K562 (cell line): Measurements from ENCODE around the gene CLEC3B. TPM values are rescaled to one million over a fixed set of nuclear protein-coding genes. Genes with fewer than 3 reads are reported as not detected.

Source experiments
- ARID1B ChIP-seq: fragments of 450-650 bp; IDR thresholded peaks from 2 replicates; pipeline ENCODE4 v1.6.1; 2016; ENCODE audit warnings: antibody characterized with exemption, mild to moderate bottlenecking, inconsistent platforms
- ATF7 ChIP-seq: fragments of 450-650 bp; IDR thresholded peaks from 2 replicates; pipeline ENCODE4 v1.7.1; 2014; ENCODE audit warnings: mild to moderate bottlenecking, moderate library complexity
- CTCFL ChIP-seq: IDR thresholded peaks from 2 replicates; pipeline ENCODE4 v1.6.1; 2011; ENCODE audit warnings: borderline replicate concordance, low read depth, mild to moderate bottlenecking, moderate library complexity, low read length; ENCODE audit not compliant: insufficient read depth, poor library complexity, severe bottlenecking
- E2F4 ChIP-seq: sonication (generic); formaldehyde crosslinking; IDR thresholded peaks from 2 replicates; pipeline ENCODE4 v1.8.0; 2022; ENCODE audit warnings: mild to moderate bottlenecking, low read depth, missing genetic modification reagents
- E2F5 ChIP-seq: sonication (generic); formaldehyde crosslinking; IDR thresholded peaks from 2 replicates; pipeline ENCODE4 v1.8.0; 2022; ENCODE audit warnings: mild to moderate bottlenecking, missing genetic modification reagents
- E2F6 ChIP-seq, 2 experiments: IDR thresholded peaks; 2 replicates each; pipeline ENCODE4 v1.6.1; 2011; ENCODE audit warnings: borderline replicate concordance in 1 of 2, control low read depth in 1 of 2, low read depth in 1 of 2, low read length in 1 of 2, mild to moderate bottlenecking in 1 of 2, mixed read lengths in 1 of 2, moderate library complexity in 1 of 2; ENCODE audit not compliant: insufficient read depth in 1 of 2, insufficient read length in 1 of 2, poor library complexity in 1 of 2, severe bottlenecking in 1 of 2; ENCODE audit errors: extremely low read depth in 1 of 2
- GABPB2 ChIP-seq: fragments of 250-450 bp; sonication (Bioruptor Pico); conservative IDR thresholded peaks from 2 replicates; pipeline ENCODE4 v1.5.1; 2021; ENCODE audit warnings: mild to moderate bottlenecking
- MAFK ChIP-seq: IDR thresholded peaks from 2 replicates; pipeline ENCODE4 v1.6.1; 2011; ENCODE audit warnings: low read length, improper control_type of control experiment
- NFYB ChIP-seq: IDR thresholded peaks from 2 replicates; pipeline ENCODE4 v1.6.1; 2011; ENCODE audit warnings: mild to moderate bottlenecking, moderate library complexity; ENCODE audit not compliant: insufficient read length; ENCODE audit errors: extremely low read depth
- POLR2H ChIP-seq: IDR thresholded peaks from 2 replicates; pipeline ENCODE4 v1.6.1; 2016; ENCODE audit warnings: missing genetic modification characterization, low read depth, mild to moderate bottlenecking, control low read depth, missing compliant biosample characterization, moderate library complexity
- SETDB1 ChIP-seq: IDR thresholded peaks from one replicate; pipeline ENCODE4 v1.6.1; 2012; ENCODE audit warnings: low read length, control low read depth, inconsistent platforms
- SIN3B ChIP-seq: fragments of 450-650 bp; IDR thresholded peaks from 2 replicates; pipeline ENCODE4 v1.6.1; 2017; ENCODE audit warnings: low read depth, mild to moderate bottlenecking, moderate library complexity
- SIX5 ChIP-seq, 2 experiments: IDR thresholded peaks; 2 replicates each; pipeline ENCODE4 v1.6.1; 2011; ENCODE audit warnings: low read length in 2 of 2, borderline replicate concordance in 1 of 2, low read depth in 1 of 2, mild to moderate bottlenecking in 1 of 2, moderate library complexity in 1 of 2; ENCODE audit not compliant: insufficient read depth in 1 of 2
- SNRNP70 ChIP-seq: fragments of 200-400 bp; formaldehyde crosslinking; optimal IDR thresholded peaks from 2 replicates; pipeline ENCODE3; 2017; ENCODE audit warnings: low read depth, low read length
- SREBF1 ChIP-seq: fragments of 150-350 bp; IDR thresholded peaks from 2 replicates; pipeline ENCODE4 v1.6.1; 2014; ENCODE audit warnings: antibody characterized with exemption, low read depth, low read length, borderline replicate concordance
- TAL1 ChIP-seq: fragments of 450-650 bp; IDR thresholded peaks from 2 replicates; pipeline ENCODE4 v1.6.1; 2016; ENCODE audit warnings: mild to moderate bottlenecking
- TARDBP ChIP-seq: fragments of 450-650 bp; IDR thresholded peaks from 2 replicates; pipeline ENCODE4 v1.6.1; 2016
- ZFP30 ChIP-seq: fragments of 250-450 bp; sonication (Bioruptor Pico); IDR thresholded peaks from 2 replicates; pipeline ENCODE4 v1.8.0; 2022; ENCODE audit warnings: moderate library complexity, mild to moderate bottlenecking, inconsistent platforms, borderline replicate concordance
- ZNF512 ChIP-seq: IDR thresholded peaks from 2 replicates; pipeline ENCODE4 v1.6.1; 2016; ENCODE audit warnings: missing genetic modification characterization, missing compliant biosample characterization
- ZSCAN29 ChIP-seq: fragments of 450-650 bp; IDR thresholded peaks from 2 replicates; pipeline ENCODE4 v1.6.1; 2017
- polyA plus RNA-seq, 8 experiments: library from polyadenylated mRNA; depleted of rRNA in 4 of 8; stranded (reverse) in 5 of 8; unstranded in 3 of 8; fragments of >200 nt; fragmentation: Nextera tagmentation in 2 of 8; fragmentation: Illumina TruSeq in 1 of 8; extraction: Ambion mirVana in 2 of 8; extraction: Trizol in 1 of 8; gene quantifications; 2 replicates each; pipeline versions ENCODE4 v1.2.1 to v1.2.3, GENCODE V29; 2011 to 2014; ENCODE audit warnings: inconsistent platforms in 1 of 8, missing spikeins in 1 of 8
- total RNA-seq, 7 experiments: library from RNA; depleted of rRNA in 6 of 7; stranded (reverse); fragments of >200 nt in 6 of 7; fragmentation: Illumina TruSeq in 2 of 7; extraction: Trizol in 2 of 7; gene quantifications; 2 replicates each; pipeline versions ENCODE4 v1.2.1 to v1.2.3, GENCODE V29; 2011 to 2021; ENCODE audit warnings: low replicate concordance in 1 of 7

The CLEC3B gene
- total and polyA plus RNA-seq, 9 of the 15 experiments (the other 6 are each of a cell fraction or from before 2014, with no cell fraction given) = not detected

DNA sequence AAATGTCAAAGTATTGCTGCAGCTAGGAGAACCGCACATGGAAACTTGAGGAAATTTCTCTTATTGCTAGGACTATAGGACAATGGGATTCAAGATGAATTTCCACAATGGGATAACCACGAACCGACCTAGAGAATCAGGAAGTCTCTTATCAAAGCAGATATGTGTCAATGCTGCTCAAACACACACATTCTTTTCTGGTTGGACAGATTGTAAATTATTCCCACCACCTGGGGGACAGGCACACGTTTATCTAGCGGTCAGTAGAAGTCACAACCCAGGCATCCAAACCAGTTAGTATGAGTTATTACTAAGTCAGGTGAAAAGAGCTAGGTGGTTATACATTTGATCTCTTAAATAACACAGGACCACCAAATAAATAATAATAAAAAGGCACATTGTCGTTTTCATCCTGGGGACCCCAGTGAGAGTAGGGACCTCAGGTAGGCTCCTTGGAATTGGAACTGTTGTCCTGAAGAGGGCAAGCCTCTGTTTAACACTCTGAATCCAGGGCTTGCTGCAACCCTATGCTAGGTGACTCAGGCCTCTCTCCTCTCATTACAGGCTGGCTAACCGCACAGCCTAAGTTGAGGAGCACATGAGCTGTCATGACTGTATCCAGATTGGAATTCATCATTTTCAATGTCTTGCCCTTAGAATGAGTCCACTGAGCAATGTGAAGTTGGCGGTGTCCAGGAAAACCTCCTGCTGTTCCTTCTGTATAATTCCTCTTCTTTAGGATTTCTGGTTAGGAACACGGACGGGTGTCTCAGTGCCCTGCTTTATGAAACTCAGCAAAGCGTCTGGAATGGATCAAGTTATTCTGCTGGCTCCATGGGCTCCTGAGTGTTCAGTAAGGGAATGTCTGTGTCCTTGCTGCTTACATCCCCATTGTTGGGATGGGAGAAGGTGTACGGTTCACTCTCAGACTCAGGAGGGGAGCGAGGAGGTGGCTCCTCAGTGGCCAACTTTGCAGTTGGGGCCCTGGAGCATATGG is 59.0 kb downstream of the CLEC3B start (continued):
- TF ChIP-seq SIN3B = no peak
- TF ChIP-seq MAFK = no peak
- TF ChIP-seq ZFP30 (CRISPR knock-in tag) = no peak
- peak in 1 of 2 experiments; percentile 65 for TF ChIP-seq E2F6 (IDR thresholded peaks at IDR 0.05; ENCODE audit: borderline replicate concordance in 1 of 2, extremely low read depth in 1 of 2, insufficient read depth in 1 of 2, insufficient read length in 1 of 2, low read depth in 1 of 2, low read length in 1 of 2, poor library complexity in 1 of 2, severe bottlenecking in 1 of 2)
- no peak for TF ChIP-seq TARDBP
- no peak for TF ChIP-seq SREBF1
- TF ChIP-seq ATF7 = no peak
- TF ChIP-seq SETDB1 = no peak
- TF ChIP-seq GABPB2 (CRISPR knock-in tag) = no peak
- no peak for TF ChIP-seq ZNF512 (tag)
- no peak for TF ChIP-seq ZSCAN29
- TF ChIP-seq E2F4 = no peak
- peak; percentile 47 for TF ChIP-seq TAL1
- TF ChIP-seq NFYB = no peak
- no peak for TF ChIP-seq POLR2H
- no peak for TF ChIP-seq SNRNP70
- peak; percentile 58 for TF ChIP-seq ARID1B
- TF ChIP-seq E2F5 (CRISPR knock-in tag) = 0 out of 2 replicates have a peak, but pooled peaks have one; percentile 86
- TF ChIP-seq SIX5 (IDR thresholded peaks at IDR 0.05; ENCODE audit: borderline replicate concordance in 1 of 2, insufficient read depth in 1 of 2, low read depth in 1 of 2, low read length in 2 of 2) = no peak
- no peak for TF ChIP-seq CTCFL
